Measurements from ENCODE around the gene MPDZ.

GRCh38 chr9:13228431-13228830, 51.1 kb downstream of the MPDZ start:
- TF ChIP-seq CTCF (IDR thresholded peaks at IDR 0.05): no peak
- TF ChIP-seq EZH2phosphoT487 (IDR thresholded peaks at IDR 0.05): no peak
- no peak for TF ChIP-seq EZH2 (IDR thresholded peaks at IDR 0.05)

Data from neural progenitor cell (in vitro differentiated cells).